ENCODE data around the gene FGF14. TPM values are rescaled to one million over a fixed set of nuclear protein-coding genes. Genes with fewer than 3 reads are reported as not detected.

Gene FGF14
- polyA plus RNA-seq, 1 donor (not counting 4 experiments of a cell fraction or from before 2014, with no cell fraction given), result 0.09 TPM

GRCh38 chr13:102208347-102208746, 193.5 kb downstream of the FGF14 start:
- Histone ChIP-seq H3K4me1 (ENCODE audit: control insufficient read depth, extremely low read depth, insufficient read depth, low read length) (no peaks in the 10 kb centered on the region), H3K9me3 (ENCODE audit: control insufficient read depth, low read depth, low read length) (no peaks in the 10 kb centered on the region), H3K79me2 (ENCODE audit: control insufficient read depth, insufficient read depth, low read length) (no peaks in the 10 kb centered on the region), H3K4me3 (ENCODE audit: control insufficient read depth in 2 of 3, extremely low read depth in 1 of 3, insufficient read depth in 2 of 3, low read depth in 1 of 3, low read length in 3 of 3) (no peak overlapping the region), H3K27ac (ENCODE audit: control insufficient read depth, insufficient read depth, low read length) (no peak overlapping the region), H2AFZ (ENCODE audit: control insufficient read depth, low read length) (no peak overlapping the region), H3K4me2 (ENCODE audit: control insufficient read depth, extremely low read depth, insufficient read depth, low read depth, low read length) (no peak overlapping the region), H3K27me3 (ENCODE audit: control insufficient read depth, extremely low read depth, insufficient read depth, low read length) (peaks cover 3% of the 10 kb centered on the region), H3K9ac (ENCODE audit: control insufficient read depth, extremely low read depth, insufficient read depth, low read length) (no peak overlapping the region), H3K36me3 (ENCODE audit: control insufficient read depth in 2 of 2, extremely low read depth in 1 of 2, insufficient read depth in 2 of 2, low read length in 2 of 2) (no peaks in the 10 kb centered on the region), H3K9me1 (ENCODE audit: control insufficient read depth, extremely low read depth, insufficient read depth, low read length) (no peaks in the 10 kb centered on the region), H4K20me1 (ENCODE audit: control insufficient read depth, extremely low read depth, insufficient read depth, low read length) (no peaks in the 10 kb centered on the region)
- TF ChIP-seq CTCF (optimal IDR thresholded peaks at IDR 0.05 in 1 of 3, IDR thresholded peaks at IDR 0.05 in 1 of 3, conservative IDR thresholded peaks at IDR 0.05 in 1 of 3; ENCODE audit: extremely low read depth in 1 of 3, insufficient read depth in 2 of 3, low read length in 3 of 3) (no peak), EZH2 (IDR thresholded peaks at IDR 0.05; ENCODE audit: low read length) (no peak)
- no peak for DNase-seq (ENCODE audit: low read depth, low spot score)
- dilution Hi-C loops (cut with MboI; ENCODE audit: extremely low pct_ligation_motif_present, low sequenced_read_pairs), result no loop called here
- FAIRE-seq, result no peak

GRCh38 chr13:102207680-102208342, 194.0 kb downstream of the FGF14 start:
- H3K27ac ChIP-seq (ENCODE audit: control insufficient read depth, insufficient read depth, low read length), result no peak overlapping the region
- H4K20me1 ChIP-seq (ENCODE audit: control insufficient read depth, extremely low read depth, insufficient read depth, low read length), result no peaks in the 10 kb centered on the region
- dilution Hi-C loops (cut with MboI; ENCODE audit: extremely low pct_ligation_motif_present, low sequenced_read_pairs), result no loop called here
- H3K9me3 ChIP-seq (ENCODE audit: control insufficient read depth, low read depth, low read length), result no peaks in the 10 kb centered on the region
- H3K36me3 ChIP-seq (ENCODE audit: control insufficient read depth in 2 of 2, extremely low read depth in 1 of 2, insufficient read depth in 2 of 2, low read length in 2 of 2), result no peaks in the 10 kb centered on the region
- H3K9me1 ChIP-seq (ENCODE audit: control insufficient read depth, extremely low read depth, insufficient read depth, low read length), result no peaks in the 10 kb centered on the region
- FAIRE-seq (no peak), DNase-seq (ENCODE audit: low read depth, low spot score) (no peak)
- H3K27me3 ChIP-seq (ENCODE audit: control insufficient read depth, extremely low read depth, insufficient read depth, low read length), result no peaks in the 10 kb centered on the region
- no peak for TF ChIP-seq CTCF (optimal IDR thresholded peaks at IDR 0.05 in 1 of 3, IDR thresholded peaks at IDR 0.05 in 1 of 3, conservative IDR thresholded peaks at IDR 0.05 in 1 of 3; ENCODE audit: extremely low read depth in 1 of 3, insufficient read depth in 2 of 3, low read length in 3 of 3)
- no peak for TF ChIP-seq EZH2 (IDR thresholded peaks at IDR 0.05; ENCODE audit: low read length)
- H2AFZ ChIP-seq (ENCODE audit: control insufficient read depth, low read length), result no peak overlapping the region
- H3K79me2 ChIP-seq (ENCODE audit: control insufficient read depth, insufficient read depth, low read length), result no peaks in the 10 kb centered on the region
- H3K4me3 ChIP-seq (ENCODE audit: control insufficient read depth in 2 of 3, extremely low read depth in 1 of 3, insufficient read depth in 2 of 3, low read depth in 1 of 3, low read length in 3 of 3), result no peak overlapping the region
- H3K4me1 ChIP-seq (ENCODE audit: control insufficient read depth, extremely low read depth, insufficient read depth, low read length), result no peaks in the 10 kb centered on the region
- no peak overlapping the region for H3K4me2 ChIP-seq (ENCODE audit: control insufficient read depth, extremely low read depth, insufficient read depth, low read depth, low read length)
- H3K9ac ChIP-seq (ENCODE audit: control insufficient read depth, extremely low read depth, insufficient read depth, low read length), result no peak overlapping the region

Data from keratinocyte (primary cell).